IMR-90 (cell line): ENCODE measurements around the gene C17orf107. TPM values are rescaled to one million over a fixed set of nuclear protein-coding genes. Genes with fewer than 3 reads are reported as not detected.
A peak's percentile ranks its signal among the peaks of the same experiment; 100 is the strongest.

ENCODE experiments used
- ATAC-seq: fragments of 200-7000 bp; cut with Tn5 transposase; 2 replicates; pipeline ENCODE4 v1.9.1; 2020; ENCODE audit warnings: low read depth, mild to moderate bottlenecking, moderate library complexity
- BruUV-seq: library from RNA; stranded (reverse); fragments of 400-500 nt; replicated peaks from 2 replicates; lab custom pipeline; 2021; lab: Mats Ljungman, UMichigan
- CTCF ChIA-PET: fragments of 300-600 bp; formaldehyde crosslinking; extraction: SDS; loops from one replicate; lab custom pipeline; 2021; ENCODE audit warnings: antibody characterized with exemption; lab: Yijun Ruan, JAX
- POLR2A ChIA-PET: fragments of 300-600 bp; sonication (Branson Sonifier 250); formaldehyde crosslinking; loops from one replicate; lab custom pipeline; 2022; ENCODE audit warnings: antibody characterized with exemption; ENCODE audit not compliant: unreplicated experiment; lab: Charles Lee
- DNase-seq: peaks from one replicate; pipeline ENCODE4 v3.0.0; 2013
- H2AFZ ChIP-seq: replicated peaks from 2 replicates; pipeline ENCODE3; 2013; ENCODE audit warnings: low read length, mild to moderate bottlenecking; ENCODE audit not compliant: poor library complexity
- H2AK5ac ChIP-seq: 2 replicates; pipeline ENCODE4 v1.6.1; 2013; ENCODE audit warnings: low read depth, low read length, inconsistent platforms
- H2AK9ac ChIP-seq: replicated peaks from 2 replicates; pipeline ENCODE3; 2013; ENCODE audit warnings: mild to moderate bottlenecking, low read depth, low read length, moderate library complexity; ENCODE audit not compliant: poor library complexity
- H2BK120ac ChIP-seq: 2 replicates; pipeline ENCODE4 v1.6.1; 2013; ENCODE audit warnings: low read depth, low read length, inconsistent platforms
- H2BK15ac ChIP-seq: 3 replicates; pipeline ENCODE4 v1.6.1; 2013; ENCODE audit warnings: low read depth, low read length, inconsistent platforms
- H2BK20ac ChIP-seq: 2 replicates; pipeline ENCODE4 v1.6.1; 2013; ENCODE audit warnings: low read depth, mild to moderate bottlenecking, inconsistent platforms, low read length, moderate library complexity
- H2BK5ac ChIP-seq: 2 replicates; pipeline ENCODE4 v1.6.1; 2013; ENCODE audit warnings: mild to moderate bottlenecking, low read depth, low read length, inconsistent platforms; ENCODE audit not compliant: poor library complexity, severe bottlenecking
- H3K14ac ChIP-seq: replicated peaks from 2 replicates; pipeline ENCODE4 v1.6.1; 2013; ENCODE audit warnings: low read depth, low read length, inconsistent platforms
- H3K18ac ChIP-seq: 2 replicates; pipeline ENCODE4 v1.6.1; 2013; ENCODE audit warnings: low read depth, low read length, control low read depth
- H3K23ac ChIP-seq: 2 replicates; pipeline ENCODE4 v1.6.1; 2013; ENCODE audit warnings: low read depth, low read length, inconsistent platforms
- H3K27ac ChIP-seq: 2 replicates; pipeline ENCODE4 v1.5.1; 2013; ENCODE audit warnings: mild to moderate bottlenecking, control low read depth, low read length; ENCODE audit not compliant: insufficient read depth
- H3K27me3 ChIP-seq: 2 replicates; pipeline ENCODE4 v1.6.1; 2013; ENCODE audit warnings: low read length; ENCODE audit not compliant: control insufficient read depth, insufficient read depth
- H3K36me3 ChIP-seq: 2 replicates; pipeline ENCODE4 v1.6.1; 2013; ENCODE audit warnings: low read length, mixed read lengths; ENCODE audit not compliant: control insufficient read depth, insufficient read depth
- H3K4ac ChIP-seq: 2 replicates; pipeline ENCODE4 v1.6.1; 2013; ENCODE audit warnings: low read depth, low read length, inconsistent platforms
- H3K4me1 ChIP-seq: 2 replicates; pipeline ENCODE4 v1.6.1; 2013; ENCODE audit warnings: low read length, mixed read lengths; ENCODE audit not compliant: control insufficient read depth, insufficient read depth
- H3K4me2 ChIP-seq: 2 replicates; pipeline ENCODE4 v1.6.1; 2013; ENCODE audit warnings: low read depth, mild to moderate bottlenecking, control low read depth, low read length, moderate library complexity
- H3K4me3 ChIP-seq: 2 replicates; pipeline ENCODE4 v1.5.1; 2013; ENCODE audit warnings: low read depth, mild to moderate bottlenecking, control low read depth, low read length, moderate library complexity; ENCODE audit not compliant: insufficient read depth
- H3K56ac ChIP-seq: 2 replicates; pipeline ENCODE4 v1.6.1; 2013; ENCODE audit warnings: low read length, inconsistent platforms; ENCODE audit not compliant: insufficient read depth; ENCODE audit errors: extremely low read depth
- H3K79me1 ChIP-seq, 2 experiments: 2 replicates each; pipeline ENCODE4 v1.6.1; 2013; ENCODE audit warnings: low read length in 2 of 2, inconsistent platforms in 1 of 2, low read depth in 1 of 2
- H3K9ac ChIP-seq: 2 replicates; pipeline ENCODE4 v1.6.1; 2013; ENCODE audit warnings: low read depth, low read length, control low read depth
- H3K9me1 ChIP-seq: 2 replicates; pipeline ENCODE4 v1.6.1; 2013; ENCODE audit warnings: low read length, inconsistent platforms; ENCODE audit not compliant: insufficient read depth
- H3K9me3 ChIP-seq: 2 replicates; pipeline ENCODE4 v1.6.1; 2013; ENCODE audit warnings: low read length; ENCODE audit not compliant: control insufficient read depth, insufficient read depth
- H4K20me1 ChIP-seq: 2 replicates; pipeline ENCODE4 v1.6.1; 2013; ENCODE audit warnings: low read length, inconsistent platforms; ENCODE audit not compliant: insufficient read depth
- H4K5ac ChIP-seq: 2 replicates; pipeline ENCODE4 v1.6.1; 2013; ENCODE audit warnings: mild to moderate bottlenecking, low read depth, low read length, control low read depth
- H4K8ac ChIP-seq, 2 experiments: 2 replicates each; pipeline ENCODE4 v1.6.1; 2013; ENCODE audit warnings: low read depth in 2 of 2, low read length in 2 of 2, control low read depth in 1 of 2, inconsistent platforms in 1 of 2
- H4K91ac ChIP-seq: 2 replicates; pipeline ENCODE4 v1.6.1; 2013; ENCODE audit warnings: low read depth, low read length, inconsistent platforms; ENCODE audit not compliant: insufficient read depth
- CEBPB ChIP-seq: IDR thresholded peaks from 2 replicates; pipeline ENCODE4 v1.6.1; 2012; ENCODE audit warnings: low read depth, low read length, improper control_type of control experiment
- CHD1 ChIP-seq: IDR thresholded peaks from 2 replicates; pipeline ENCODE4 v1.6.1; 2012; ENCODE audit warnings: low read depth, low read length, improper control_type of control experiment
- FOS ChIP-seq: fragments of 150-350 bp; IDR thresholded peaks from 2 replicates; pipeline ENCODE4 v1.6.1; 2016; ENCODE audit warnings: low read depth, low read length
- MAZ ChIP-seq: IDR thresholded peaks from 2 replicates; pipeline ENCODE4 v1.6.1; 2012; ENCODE audit warnings: low read depth, mild to moderate bottlenecking, low read length, improper control_type of control experiment, moderate library complexity, borderline replicate concordance
- POLR2A ChIP-seq: IDR thresholded peaks from 2 replicates; pipeline ENCODE4 v1.6.1; 2012; ENCODE audit warnings: mild to moderate bottlenecking, low read depth, low read length
- RAD21 ChIP-seq: IDR thresholded peaks from 2 replicates; pipeline ENCODE4 v1.6.1; 2012; ENCODE audit warnings: low read length, improper control_type of control experiment
- RCOR1 ChIP-seq: IDR thresholded peaks from 2 replicates; pipeline ENCODE4 v1.6.1; 2012; ENCODE audit warnings: mild to moderate bottlenecking, low read length, improper control_type of control experiment; ENCODE audit not compliant: insufficient replicate concordance
- WGBS, 2 experiments: methylation state at CpG; one replicate each; pipeline versions ENCODE4 v1.1.5 to v1.1.7; 2013; ENCODE audit warnings: missing lambda C conversion rate in 2 of 2; ENCODE audit not compliant: insufficient read length in 1 of 2; ENCODE audit errors: extremely low coverage in 2 of 2; 5-methylcytosine and 5-hydroxymethylcytosine counted together
- dilution Hi-C: fragments of 300-500 bp; cut with HindIII; formaldehyde crosslinking; loops from one replicate; pipeline ENCODE4 v1.14.3; 2018; ENCODE audit warnings: low sequenced_read_pairs; ENCODE audit not compliant: unreplicated experiment
- in situ Hi-C: fragments of 300-500 bp; cut with MboI; formaldehyde crosslinking; loops from 3 replicates; pipeline ENCODE4 v1.14.3; 2019; ENCODE audit warnings: low sequenced_read_pairs, inconsistent platforms, mixed read lengths
- intact Hi-C: fragments of 100-400 bp; cut with micrococcal nuclease; formaldehyde crosslinking; loops from 2 replicates; pipeline ENCODE4 v1.10.0; 2022
- polyA plus RNA-seq, 3 experiments: library from polyadenylated mRNA; depleted of rRNA; stranded (reverse); fragments of >200 nt; gene quantifications; 2 replicates each; pipeline ENCODE4 v1.2.3, GENCODE V29; 2012; ENCODE audit warnings: low replicate concordance in 1 of 3
- total RNA-seq: library from RNA; depleted of rRNA; stranded (reverse); fragments of >200 nt; gene quantifications from 2 replicates; pipeline ENCODE4 v1.2.3, GENCODE V29; 2012

Gene C17orf107
- total and polyA plus RNA-seq, 2 of the 4 experiments (the other 2 are of a cell fraction), result 0.54 to 0.82 TPM

DNA sequence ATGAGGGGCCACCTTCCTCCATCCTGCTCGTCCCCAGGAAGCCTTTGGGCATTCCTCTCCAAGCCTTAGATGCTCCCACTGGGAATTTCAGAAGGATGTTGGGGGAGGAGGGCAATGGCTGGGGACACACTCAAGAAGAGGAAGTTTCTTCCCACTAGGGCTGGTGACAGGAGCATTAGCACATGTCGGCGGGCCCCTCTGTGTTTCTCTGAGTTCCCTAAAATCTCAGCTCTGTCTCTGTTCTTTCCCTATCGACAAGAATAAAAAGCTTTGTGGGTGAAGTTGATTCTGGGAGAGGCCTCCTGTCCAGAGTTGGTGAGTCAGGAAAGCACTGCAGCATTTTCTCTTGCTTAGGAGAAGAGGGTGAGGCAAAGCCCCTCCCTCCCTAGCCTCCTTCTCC, 19.7 kb upstream of the C17orf107 start:
- H4K5ac ChIP-seq, result no peak overlapping the region
- no peak overlapping the region for H3K23ac ChIP-seq
- H3K18ac ChIP-seq, result no peak overlapping the region
- intact Hi-C loops (no loop called here), in situ Hi-C loops (no loop called here), dilution Hi-C loops (no loop called here)
- TF ChIP-seq RAD21, result no peak
- TF ChIP-seq FOS, result no peak
- no peak for TF ChIP-seq MAZ
- no peak for TF ChIP-seq CEBPB
- TF ChIP-seq CHD1, result no peak
- no peak for TF ChIP-seq RCOR1
- TF ChIP-seq POLR2A, result no peak
- no peak overlapping the region for H3K4ac ChIP-seq
- H2AK5ac ChIP-seq, result no peak overlapping the region
- H3K14ac ChIP-seq, result no peak overlapping the region
- no peak for ATAC-seq
- WGBS, 2 experiments, result no CpG with 5 or more reads among the region's 4 CpGs
- H2BK5ac ChIP-seq, result no peak overlapping the region
- H3K36me3 ChIP-seq, result peaks cover 19% of the 10 kb centered on the region
- H2AK9ac ChIP-seq, result peak overlapping the region; percentile 33
- peaks cover 0 to 16% of the 10 kb centered on the region in 2 experiments; a peak in 2 of 4 replicates for H3K79me1 ChIP-seq
- no TSS peak for BruUV-seq
- ChIA-PET CTCF (no interaction called here), POLR2A (no interaction called here)
- no peak overlapping the region for H2AFZ ChIP-seq
- H3K27me3 ChIP-seq, result no peaks in the 10 kb centered on the region
- no peak overlapping the region for H2BK15ac ChIP-seq
- H3K4me3 ChIP-seq, result no peak overlapping the region
- H4K8ac ChIP-seq, result no peak overlapping the region
- no peak overlapping the region for H3K4me2 ChIP-seq
- no peak for DNase-seq
- no peak overlapping the region for H3K27ac ChIP-seq
- H2BK120ac ChIP-seq, result no peak overlapping the region
- H2BK20ac ChIP-seq, result no peak overlapping the region
- H4K20me1 ChIP-seq, result peaks cover 12% of the 10 kb centered on the region
- H3K9ac ChIP-seq, result no peak overlapping the region
- no peaks in the 10 kb centered on the region for H3K9me1 ChIP-seq
- no peaks in the 10 kb centered on the region for H3K4me1 ChIP-seq
- H3K9me3 ChIP-seq, result no peaks in the 10 kb centered on the region
- H3K56ac ChIP-seq, result no peak overlapping the region
- no peak overlapping the region for H4K91ac ChIP-seq
